VCaP (cell line): ENCODE data around the gene PHLPP1.
"Not testable (repeated sequence)": the region's sequence is repeated elsewhere in the genome, so short reads cannot be mapped to it uniquely, and the experiment has no call there.

ENCODE experiments used
- H3K27ac ChIP-seq: fragments of 450-650 bp; 2 replicates; pipeline ENCODE4 v1.5.1; 2017
- TF ChIP-seq, protein P1 (sequence below): fragments of 450-650 bp; conservative IDR thresholded peaks from 2 replicates; pipeline ENCODE4 v1.5.1; 2017; ENCODE audit warnings: mild to moderate bottlenecking, moderate library complexity

The PHLPP1 gene

DNA sequence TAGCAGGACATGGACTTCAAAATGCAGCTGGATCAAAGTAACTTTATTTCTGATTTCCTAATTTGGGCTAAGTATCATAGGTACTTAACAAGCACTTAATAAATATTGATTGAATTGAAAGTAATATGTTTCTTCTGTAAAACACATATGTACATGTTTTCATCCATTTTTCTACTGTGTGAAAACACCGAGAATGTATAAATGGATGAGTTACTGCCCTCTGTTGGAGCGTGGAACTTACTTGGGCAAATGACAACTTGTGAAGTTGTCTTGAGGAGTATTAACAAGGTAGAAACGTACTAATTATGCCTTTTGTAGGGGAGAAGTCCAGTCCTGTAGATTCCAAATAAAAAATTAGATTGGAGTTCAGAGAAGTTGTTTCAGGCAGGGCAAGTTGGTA is 87.2 kb downstream of the PHLPP1 start:
- TF ChIP-seq, protein P1, sequence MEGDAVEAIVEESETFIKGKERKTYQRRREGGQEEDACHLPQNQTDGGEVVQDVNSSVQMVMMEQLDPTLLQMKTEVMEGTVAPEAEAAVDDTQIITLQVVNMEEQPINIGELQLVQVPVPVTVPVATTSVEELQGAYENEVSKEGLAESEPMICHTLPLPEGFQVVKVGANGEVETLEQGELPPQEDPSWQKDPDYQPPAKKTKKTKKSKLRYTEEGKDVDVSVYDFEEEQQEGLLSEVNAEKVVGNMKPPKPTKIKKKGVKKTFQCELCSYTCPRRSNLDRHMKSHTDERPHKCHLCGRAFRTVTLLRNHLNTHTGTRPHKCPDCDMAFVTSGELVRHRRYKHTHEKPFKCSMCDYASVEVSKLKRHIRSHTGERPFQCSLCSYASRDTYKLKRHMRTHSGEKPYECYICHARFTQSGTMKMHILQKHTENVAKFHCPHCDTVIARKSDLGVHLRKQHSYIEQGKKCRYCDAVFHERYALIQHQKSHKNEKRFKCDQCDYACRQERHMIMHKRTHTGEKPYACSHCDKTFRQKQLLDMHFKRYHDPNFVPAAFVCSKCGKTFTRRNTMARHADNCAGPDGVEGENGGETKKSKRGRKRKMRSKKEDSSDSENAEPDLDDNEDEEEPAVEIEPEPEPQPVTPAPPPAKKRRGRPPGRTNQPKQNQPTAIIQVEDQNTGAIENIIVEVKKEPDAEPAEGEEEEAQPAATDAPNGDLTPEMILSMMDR = peak; percentile 67

DNA sequence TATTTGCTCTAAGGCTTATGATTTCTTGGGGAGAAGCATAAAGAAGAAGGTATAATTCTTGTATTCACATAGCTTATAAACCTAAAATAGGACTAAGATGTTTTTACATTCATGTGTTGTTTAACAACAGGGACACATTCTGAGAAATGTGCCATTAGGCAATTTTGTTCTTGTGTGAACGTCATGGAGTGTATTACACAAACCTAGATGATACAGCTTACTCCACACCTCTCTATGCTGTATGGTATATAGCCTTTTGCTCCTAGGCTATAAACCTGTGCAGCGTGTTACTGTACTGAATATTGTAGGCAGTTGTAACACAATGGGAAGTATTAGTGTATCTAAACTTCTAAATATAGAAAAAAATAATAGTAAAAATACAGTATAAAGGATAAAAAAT is 92.1 kb downstream of the PHLPP1 start:
- H3K27ac ChIP-seq = no peak overlapping the region

More for the DNA sequence above, 87.2 kb downstream of the PHLPP1 start:
- no peak overlapping the region for H3K27ac ChIP-seq

GRCh38 chr18:62808123-62808522 is 92.8 kb downstream of the PHLPP1 start:
- TF ChIP-seq, protein P1 = no peak
- no peak overlapping the region for H3K27ac ChIP-seq

More for the DNA sequence above, 92.1 kb downstream of the PHLPP1 start:
- TF ChIP-seq, protein P1 = no peak

GRCh38 chr18:62809445-62809844 is 94.1 kb downstream of the PHLPP1 start:
- H3K27ac ChIP-seq = not testable (repeated sequence)

DNA sequence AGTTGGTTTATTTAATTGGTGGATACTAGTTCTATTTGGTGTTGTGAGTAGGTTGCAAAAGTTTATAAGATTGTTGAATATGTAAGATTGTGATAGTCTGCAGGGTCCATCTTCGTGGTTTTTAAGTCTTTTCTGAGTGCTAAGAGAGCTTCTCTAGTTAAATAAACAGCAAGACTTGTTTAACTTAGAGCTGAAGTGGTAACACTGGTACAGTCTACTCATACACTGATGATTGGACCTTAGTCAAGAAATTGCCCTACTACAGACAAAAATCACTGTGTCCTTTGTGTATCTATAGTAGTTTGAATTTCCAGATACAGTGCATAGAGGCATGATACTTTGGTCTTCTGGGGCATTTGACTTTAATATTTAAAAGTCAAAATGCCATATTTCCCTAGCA is 94.6 kb downstream of the PHLPP1 start:
- TF ChIP-seq, protein P1 = no peak
- H3K27ac ChIP-seq = no peak overlapping the region

- H3K27ac ChIP-seq = no peak overlapping the region
- TF ChIP-seq, protein P1 = no peak
Observed at GRCh38 chr18:62810682-62811081, 95.3 kb downstream of the PHLPP1 start.

DNA sequence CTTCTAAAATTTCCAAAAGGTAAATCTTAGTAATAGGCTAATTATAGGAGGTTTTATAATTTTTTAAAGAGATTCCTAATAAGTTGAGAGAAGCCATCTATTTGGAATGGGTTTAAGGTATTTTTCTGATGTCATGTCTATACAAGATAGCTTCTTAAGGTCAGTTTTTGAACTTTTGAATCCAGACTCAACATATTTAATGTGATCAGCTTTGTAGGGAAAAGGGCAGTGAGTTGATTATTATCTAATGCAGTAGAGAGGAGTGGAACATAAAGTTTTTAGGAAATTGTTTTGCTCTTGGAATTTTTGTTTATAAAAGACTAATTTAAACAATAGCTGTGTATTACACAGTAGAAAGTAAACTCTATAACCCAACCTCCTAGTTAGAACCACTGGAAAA is 96.3 kb downstream of the PHLPP1 start:
- TF ChIP-seq, protein P1 = no peak
- no peak overlapping the region for H3K27ac ChIP-seq

- no peak overlapping the region for H3K27ac ChIP-seq
Observed at GRCh38 chr18:62812242-62812641, 96.9 kb downstream of the PHLPP1 start.

More at GRCh38 chr18:62812242-62812641, 96.9 kb downstream of the PHLPP1 start:
- TF ChIP-seq, protein P1 = no peak
